K562 (cell line): ENCODE measurements around the gene POLR2L. TPM values are rescaled to one million over a fixed set of nuclear protein-coding genes. Genes with fewer than 3 reads are reported as not detected.
A peak's percentile ranks its signal among the peaks of the same experiment; 100 is the strongest.

Experiments
- ARID1B ChIP-seq: fragments of 450-650 bp; IDR thresholded peaks from 2 replicates; pipeline ENCODE4 v1.6.1; 2016; ENCODE audit warnings: antibody characterized with exemption, mild to moderate bottlenecking, inconsistent platforms
- CREM ChIP-seq: IDR thresholded peaks from 2 replicates; pipeline ENCODE4 v1.6.1; 2014; ENCODE audit warnings: antibody characterized with exemption, low read depth
- CSDE1 ChIP-seq, 2 experiments: fragments of 450-650 bp; IDR thresholded peaks; 2 replicates each; pipeline ENCODE4 v1.6.1; 2016; ENCODE audit warnings: mild to moderate bottlenecking in 1 of 2
- DNMT1 ChIP-seq: fragments of 450-650 bp; IDR thresholded peaks from 2 replicates; pipeline ENCODE4 v1.6.1; 2016; ENCODE audit warnings: antibody characterized with exemption, mild to moderate bottlenecking
- HMGN3 ChIP-seq: IDR thresholded peaks from 2 replicates; pipeline ENCODE4 v1.6.1; 2011; ENCODE audit warnings: borderline replicate concordance, low read depth, mild to moderate bottlenecking, mixed read lengths, low read length; ENCODE audit not compliant: insufficient read length; ENCODE audit errors: extremely low read depth
- JUND ChIP-seq, 2 experiments: IDR thresholded peaks; 2 replicates in 1 of 2; 3 replicates in 1 of 2; pipeline ENCODE4 v1.6.1; 2011; ENCODE audit warnings: borderline replicate concordance in 2 of 2, low read depth in 2 of 2, low read length in 2 of 2, improper control_type of control experiment in 1 of 2, missing biosample characterization in 1 of 2, missing genetic modification characterization in 1 of 2, missing genetic modification reagents in 1 of 2
- KDM5B ChIP-seq: fragments of 200-600 bp; sonication (generic); IDR thresholded peaks from 2 replicates; pipeline ENCODE4 v1.6.1; 2012; ENCODE audit warnings: low read depth, mild to moderate bottlenecking, moderate library complexity, low read length, control low read depth, inconsistent platforms; ENCODE audit not compliant: insufficient replicate concordance
- SIN3A ChIP-seq, 2 experiments: fragments of 150-350 bp in 1 of 2; IDR thresholded peaks; 2 replicates each; pipeline ENCODE4 v1.6.1; 2011 to 2016; ENCODE audit warnings: borderline replicate concordance in 2 of 2, low read depth in 2 of 2, low read length in 2 of 2, mild to moderate bottlenecking in 2 of 2, moderate library complexity in 2 of 2; ENCODE audit not compliant: control insufficient read depth in 1 of 2
- SIX5 ChIP-seq, 2 experiments: IDR thresholded peaks; 2 replicates each; pipeline ENCODE4 v1.6.1; 2011; ENCODE audit warnings: low read length in 2 of 2, borderline replicate concordance in 1 of 2, low read depth in 1 of 2, mild to moderate bottlenecking in 1 of 2, moderate library complexity in 1 of 2; ENCODE audit not compliant: insufficient read depth in 1 of 2
- ZNF224 ChIP-seq: sonication (generic); formaldehyde crosslinking; IDR thresholded peaks from 2 replicates; pipeline ENCODE4 v1.8.0; 2022; ENCODE audit warnings: mild to moderate bottlenecking, missing genetic modification reagents
- polyA plus RNA-seq, 8 experiments: library from polyadenylated mRNA; depleted of rRNA in 4 of 8; stranded (reverse) in 5 of 8; unstranded in 3 of 8; fragments of >200 nt; fragmentation: Nextera tagmentation in 2 of 8; fragmentation: Illumina TruSeq in 1 of 8; extraction: Ambion mirVana in 2 of 8; extraction: Trizol in 1 of 8; gene quantifications; 2 replicates each; pipeline versions ENCODE4 v1.2.1 to v1.2.3, GENCODE V29; 2011 to 2014; ENCODE audit warnings: inconsistent platforms in 1 of 8, missing spikeins in 1 of 8
- total RNA-seq, 7 experiments: library from RNA; depleted of rRNA in 6 of 7; stranded (reverse); fragments of >200 nt in 6 of 7; fragmentation: Illumina TruSeq in 2 of 7; extraction: Trizol in 2 of 7; gene quantifications; 2 replicates each; pipeline versions ENCODE4 v1.2.1 to v1.2.3, GENCODE V29; 2011 to 2021; ENCODE audit warnings: low replicate concordance in 1 of 7
- TF ChIP-seq, protein P1 (sequence below), 2 experiments: fragments of 450-650 bp; IDR thresholded peaks; 2 replicates each; pipeline ENCODE4 v1.6.1; 2016; ENCODE audit warnings: mild to moderate bottlenecking in 2 of 2, borderline replicate concordance in 1 of 2, low read depth in 1 of 2, moderate library complexity in 1 of 2
- TF ChIP-seq, protein P2 (sequence below): sonication (generic); formaldehyde crosslinking; IDR thresholded peaks from 2 replicates; pipeline ENCODE4 v1.8.0; 2022; ENCODE audit warnings: missing genetic modification reagents, mild to moderate bottlenecking, borderline replicate concordance
- TF ChIP-seq, protein P3 (sequence below): sonication (generic); formaldehyde crosslinking; IDR thresholded peaks from 2 replicates; pipeline ENCODE4 v1.5.0; 2020; ENCODE audit warnings: missing genetic modification reagents

Gene POLR2L
- total and polyA plus RNA-seq, 9 of the 15 experiments (the other 6 are each of a cell fraction or from before 2014, with no cell fraction given), result 38.3 to 688 (median 108) TPM

DNA sequence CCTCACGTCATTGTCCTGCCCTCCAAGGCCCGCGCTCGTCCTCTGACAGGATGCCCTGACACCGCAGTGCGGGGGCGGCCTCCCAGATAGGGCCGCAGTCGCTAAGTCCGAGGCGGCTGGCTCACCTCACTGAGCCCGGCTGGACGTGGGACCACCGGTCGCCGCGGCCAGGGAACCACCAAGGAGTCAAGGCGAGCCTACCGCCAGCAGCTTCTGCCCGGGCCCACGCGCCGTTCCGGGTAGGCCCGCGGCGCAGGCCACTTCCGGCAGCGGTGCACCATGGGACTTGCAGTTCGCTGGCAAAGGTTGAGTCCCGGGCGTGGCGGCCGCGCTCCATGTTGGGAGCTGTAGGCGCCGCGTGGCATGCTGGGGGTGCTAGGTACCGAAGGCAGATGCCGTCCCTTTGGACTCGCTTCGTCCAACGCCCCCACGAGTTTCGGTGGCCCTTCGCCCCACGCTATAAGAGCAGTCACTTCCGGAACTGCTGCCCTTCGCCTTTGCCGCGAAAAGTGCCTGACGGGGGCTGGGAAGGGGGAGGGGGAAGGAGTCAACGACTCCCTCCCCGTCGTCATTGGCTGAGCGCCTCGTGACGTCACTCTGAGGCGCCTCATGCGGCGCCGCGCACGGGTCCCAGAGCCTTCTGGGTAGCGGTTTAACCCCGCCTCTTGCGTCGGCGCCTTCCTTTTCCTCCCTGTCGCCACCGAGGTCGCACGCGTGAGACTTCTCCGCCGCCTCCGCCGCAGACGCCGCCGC is 32.9 kb downstream of the POLR2L start, which contains the start of gene RPLP2 (continued):
- peak in 1 of 2 experiments; percentile 91; a peak in 2 of 4 replicates for TF ChIP-seq CSDE1 (IDR thresholded peaks at IDR 0.05)
- TF ChIP-seq, protein P1, sequence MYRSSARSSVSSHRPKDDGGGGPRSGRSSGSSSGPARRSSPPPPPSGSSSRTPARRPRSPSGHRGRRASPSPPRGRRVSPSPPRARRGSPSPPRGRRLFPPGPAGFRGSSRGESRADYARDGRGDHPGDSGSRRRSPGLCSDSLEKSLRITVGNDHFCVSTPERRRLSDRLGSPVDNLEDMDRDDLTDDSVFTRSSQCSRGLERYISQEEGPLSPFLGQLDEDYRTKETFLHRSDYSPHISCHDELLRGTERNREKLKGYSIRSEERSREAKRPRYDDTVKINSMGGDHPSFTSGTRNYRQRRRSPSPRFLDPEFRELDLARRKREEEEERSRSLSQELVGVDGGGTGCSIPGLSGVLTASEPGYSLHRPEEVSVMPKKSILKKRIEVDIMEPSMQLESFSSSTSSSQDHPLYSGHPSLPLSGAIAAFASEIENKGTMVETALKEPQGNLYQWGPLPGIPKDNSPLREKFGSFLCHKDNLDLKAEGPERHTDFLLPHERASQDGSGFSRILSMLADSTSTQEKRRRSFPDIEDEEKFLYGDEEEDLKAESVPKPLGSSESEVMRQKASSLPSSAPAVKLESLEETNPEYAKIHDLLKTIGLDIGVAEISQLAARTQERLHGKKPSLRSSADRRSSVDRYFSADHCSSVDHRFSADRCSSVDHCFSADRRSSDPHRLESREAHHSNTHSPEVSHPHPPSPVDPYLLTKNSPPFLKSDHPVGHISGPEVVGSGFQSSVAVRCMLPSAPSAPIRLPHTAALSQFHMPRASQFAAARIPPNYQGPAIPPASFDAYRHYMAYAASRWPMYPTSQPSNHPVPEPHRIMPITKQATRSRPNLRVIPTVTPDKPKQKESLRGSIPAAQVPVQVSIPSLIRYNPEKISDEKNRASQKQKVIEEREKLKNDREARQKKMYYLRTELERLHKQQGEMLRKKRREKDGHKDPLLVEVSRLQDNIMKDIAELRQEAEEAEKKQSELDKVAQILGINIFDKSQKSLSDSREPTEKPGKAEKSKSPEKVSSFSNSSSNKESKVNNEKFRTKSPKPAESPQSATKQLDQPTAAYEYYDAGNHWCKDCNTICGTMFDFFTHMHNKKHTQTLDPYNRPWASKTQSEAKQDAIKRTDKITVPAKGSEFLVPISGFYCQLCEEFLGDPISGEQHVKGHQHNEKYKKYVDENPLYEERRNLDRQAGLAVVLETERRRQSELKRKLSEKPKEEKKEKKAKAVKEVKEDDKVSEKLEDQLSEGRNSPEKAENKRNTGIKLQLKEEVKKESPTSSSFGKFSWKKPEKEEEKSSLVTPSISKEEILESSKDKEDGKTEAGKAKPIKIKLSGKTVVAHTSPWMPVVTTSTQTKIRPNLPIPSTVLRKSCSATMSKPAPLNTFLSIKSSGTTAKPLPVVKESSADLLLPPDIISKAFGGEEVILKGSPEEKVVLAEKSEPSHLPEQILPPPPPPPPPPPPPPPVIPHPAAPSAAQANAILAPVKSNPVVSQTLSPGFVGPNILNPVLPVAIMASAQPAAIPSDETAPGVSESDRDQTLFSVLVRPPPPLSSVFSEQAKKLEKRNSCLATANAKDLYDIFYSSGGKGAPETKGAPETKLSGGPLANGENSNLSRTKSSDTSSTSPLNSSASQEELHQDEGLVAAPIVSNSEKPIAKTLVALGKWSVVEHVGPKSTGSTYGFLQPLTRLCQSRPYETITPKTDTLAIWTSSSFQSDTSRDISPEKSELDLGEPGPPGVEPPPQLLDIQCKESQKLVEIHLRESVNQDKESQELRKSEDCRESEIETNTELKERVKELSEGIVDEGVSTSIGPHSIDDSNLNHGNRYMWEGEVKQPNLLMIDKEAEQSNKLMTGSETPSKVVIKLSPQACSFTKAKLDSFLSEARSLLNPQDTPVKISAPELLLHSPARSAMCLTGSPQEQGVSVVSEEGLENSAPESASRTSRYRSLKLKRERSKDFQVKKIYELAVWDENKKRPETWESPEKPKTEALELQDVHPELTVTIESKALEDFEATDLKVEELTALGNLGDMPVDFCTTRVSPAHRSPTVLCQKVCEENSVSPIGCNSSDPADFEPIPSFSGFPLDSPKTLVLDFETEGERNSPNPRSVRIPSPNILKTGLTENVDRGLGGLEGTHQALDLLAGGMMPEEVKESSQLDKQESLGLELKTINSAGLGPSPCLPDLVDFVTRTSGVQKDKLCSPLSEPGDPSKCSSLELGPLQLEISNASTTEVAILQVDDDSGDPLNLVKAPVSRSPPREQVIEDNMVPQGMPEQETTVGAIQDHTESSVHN (IDR thresholded peaks at IDR 0.05; ENCODE audit: borderline replicate concordance in 1 of 2, low read depth in 1 of 2), result no peak
- TF ChIP-seq JUND (IDR thresholded peaks at IDR 0.05; ENCODE audit: borderline replicate concordance, low read depth, low read length), result peak; percentile 76
- no peak; the same call in 1 of the 3 replicates for TF ChIP-seq JUND (tag; IDR thresholded peaks at IDR 0.05; ENCODE audit: borderline replicate concordance, low read depth, low read length)
- TF ChIP-seq SIX5 (IDR thresholded peaks at IDR 0.05; ENCODE audit: borderline replicate concordance in 1 of 2, insufficient read depth in 1 of 2, low read depth in 1 of 2, low read length in 2 of 2), result peak; percentile 81 to 83
- TF ChIP-seq SIN3A (IDR thresholded peaks at IDR 0.05; ENCODE audit: borderline replicate concordance in 2 of 2, control insufficient read depth in 1 of 2, low read depth in 2 of 2, low read length in 2 of 2), result peak; percentile 84 to 92; a peak in 3 of 4 replicates
- no peak for TF ChIP-seq KDM5B
- TF ChIP-seq DNMT1, result no peak
- TF ChIP-seq CREM, result peak; percentile 98
- TF ChIP-seq, protein P2, sequence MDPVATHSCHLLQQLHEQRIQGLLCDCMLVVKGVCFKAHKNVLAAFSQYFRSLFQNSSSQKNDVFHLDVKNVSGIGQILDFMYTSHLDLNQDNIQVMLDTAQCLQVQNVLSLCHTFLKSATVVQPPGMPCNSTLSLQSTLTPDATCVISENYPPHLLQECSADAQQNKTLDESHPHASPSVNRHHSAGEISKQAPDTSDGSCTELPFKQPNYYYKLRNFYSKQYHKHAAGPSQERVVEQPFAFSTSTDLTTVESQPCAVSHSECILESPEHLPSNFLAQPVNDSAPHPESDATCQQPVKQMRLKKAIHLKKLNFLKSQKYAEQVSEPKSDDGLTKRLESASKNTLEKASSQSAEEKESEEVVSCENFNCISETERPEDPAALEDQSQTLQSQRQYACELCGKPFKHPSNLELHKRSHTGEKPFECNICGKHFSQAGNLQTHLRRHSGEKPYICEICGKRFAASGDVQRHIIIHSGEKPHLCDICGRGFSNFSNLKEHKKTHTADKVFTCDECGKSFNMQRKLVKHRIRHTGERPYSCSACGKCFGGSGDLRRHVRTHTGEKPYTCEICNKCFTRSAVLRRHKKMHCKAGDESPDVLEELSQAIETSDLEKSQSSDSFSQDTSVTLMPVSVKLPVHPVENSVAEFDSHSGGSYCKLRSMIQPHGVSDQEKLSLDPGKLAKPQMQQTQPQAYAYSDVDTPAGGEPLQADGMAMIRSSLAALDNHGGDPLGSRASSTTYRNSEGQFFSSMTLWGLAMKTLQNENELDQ (CRISPR knock-in tag), result 0 out of 2 replicates have a peak, but pooled peaks have one; percentile 79
- TF ChIP-seq ZNF224 (CRISPR knock-in tag), result 0 out of 2 replicates have a peak, but pooled peaks have one; percentile 4
- peak; percentile 66 for TF ChIP-seq HMGN3
- TF ChIP-seq, protein P3, sequence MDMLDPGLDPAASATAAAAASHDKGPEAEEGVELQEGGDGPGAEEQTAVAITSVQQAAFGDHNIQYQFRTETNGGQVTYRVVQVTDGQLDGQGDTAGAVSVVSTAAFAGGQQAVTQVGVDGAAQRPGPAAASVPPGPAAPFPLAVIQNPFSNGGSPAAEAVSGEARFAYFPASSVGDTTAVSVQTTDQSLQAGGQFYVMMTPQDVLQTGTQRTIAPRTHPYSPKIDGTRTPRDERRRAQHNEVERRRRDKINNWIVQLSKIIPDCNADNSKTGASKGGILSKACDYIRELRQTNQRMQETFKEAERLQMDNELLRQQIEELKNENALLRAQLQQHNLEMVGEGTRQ (CRISPR knock-in tag), result no peak
- TF ChIP-seq ARID1B, result peak; percentile 41
